ENCODE data around the gene LCE3A. TPM values are rescaled to one million over a fixed set of nuclear protein-coding genes. Genes with fewer than 3 reads are reported as not detected.

LCE3A gene
- polyA plus RNA-seq, 3 donors = not detected

GRCh38 chr1:152577168-152577567 lies 45.7 kb downstream of the LCE3A start:
- Mint-ChIP-seq H3K9me3 (peaks cover 0 to 7% (median under 1%) of the 10 kb centered on the region in 7 donors), H3K27me3 (ENCODE audit: low read depth in 3 of 3) (peaks cover 4 to 11% (median 6%) of the 10 kb centered on the region in 3 donors), H3K36me3 (no peaks in the 10 kb centered on the region), H3K4me3 (no peak overlapping the region), H3K4me1 (no peaks in the 10 kb centered on the region), H3K27ac (no peak overlapping the region)
- no peaks in the 10 kb centered on the region for H3K36me3 ChIP-seq (replicated peaks in 1 of 2; ENCODE audit: control insufficient read depth in 1 of 2, insufficient read depth in 2 of 2, low read length in 2 of 2)
- no peaks in the 10 kb centered on the region for H3K27me3 ChIP-seq (ENCODE audit: control insufficient read depth in 2 of 2, insufficient read depth in 2 of 2, low read length in 2 of 2)
- no peaks in the 10 kb centered on the region for H3K79me2 ChIP-seq (ENCODE audit: insufficient read depth, low read length)
- no peak for DNase-seq
- H2AFZ ChIP-seq (ENCODE audit: insufficient read depth, low read depth, low read length, poor library complexity, severe bottlenecking) = no peak overlapping the region
- WGBS (ENCODE audit: insufficient coverage) = no CpG with 5 or more reads among the region's 2 CpGs
- TF ChIP-seq, protein P1, sequence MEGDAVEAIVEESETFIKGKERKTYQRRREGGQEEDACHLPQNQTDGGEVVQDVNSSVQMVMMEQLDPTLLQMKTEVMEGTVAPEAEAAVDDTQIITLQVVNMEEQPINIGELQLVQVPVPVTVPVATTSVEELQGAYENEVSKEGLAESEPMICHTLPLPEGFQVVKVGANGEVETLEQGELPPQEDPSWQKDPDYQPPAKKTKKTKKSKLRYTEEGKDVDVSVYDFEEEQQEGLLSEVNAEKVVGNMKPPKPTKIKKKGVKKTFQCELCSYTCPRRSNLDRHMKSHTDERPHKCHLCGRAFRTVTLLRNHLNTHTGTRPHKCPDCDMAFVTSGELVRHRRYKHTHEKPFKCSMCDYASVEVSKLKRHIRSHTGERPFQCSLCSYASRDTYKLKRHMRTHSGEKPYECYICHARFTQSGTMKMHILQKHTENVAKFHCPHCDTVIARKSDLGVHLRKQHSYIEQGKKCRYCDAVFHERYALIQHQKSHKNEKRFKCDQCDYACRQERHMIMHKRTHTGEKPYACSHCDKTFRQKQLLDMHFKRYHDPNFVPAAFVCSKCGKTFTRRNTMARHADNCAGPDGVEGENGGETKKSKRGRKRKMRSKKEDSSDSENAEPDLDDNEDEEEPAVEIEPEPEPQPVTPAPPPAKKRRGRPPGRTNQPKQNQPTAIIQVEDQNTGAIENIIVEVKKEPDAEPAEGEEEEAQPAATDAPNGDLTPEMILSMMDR (IDR thresholded peaks at IDR 0.05) = no peak
- H4K20me1 ChIP-seq (ENCODE audit: insufficient read depth, low read length) = no peaks in the 10 kb centered on the region
- no peak overlapping the region for H3K4me3 ChIP-seq (replicated peaks in 1 of 3; ENCODE audit: low read depth in 2 of 3, low read length in 3 of 3)
- intact Hi-C loops (cut with micrococcal nuclease) = loop anchor here in 1 of 2 donors (10.0 kb wide), 1 partner anchor 48 kb away; the partner anchor contains the start of gene LCE3A
- H3K9me3 ChIP-seq (replicated peaks in 1 of 2; ENCODE audit: control insufficient read depth in 1 of 2, insufficient read depth in 1 of 2, low read length in 2 of 2) = no peaks in the 10 kb centered on the region
- H3K27ac ChIP-seq (ENCODE audit: low read depth in 1 of 2, low read length in 2 of 2) = no peak overlapping the region
- no peak overlapping the region for H3K9ac ChIP-seq (ENCODE audit: insufficient read depth, low read length, poor library complexity, severe bottlenecking)
- H3K4me1 ChIP-seq (ENCODE audit: control insufficient read depth in 1 of 2, insufficient read depth in 2 of 2, low read length in 2 of 2) = no peaks in the 10 kb centered on the region
- no peak overlapping the region for H3K4me2 ChIP-seq (replicated peaks; ENCODE audit: extremely low read depth, low read length, poor library complexity, severe bottlenecking)

Small RNAs within 50 kb of the gene (small RNA-seq; reads per million reads assigned to genes)
- gene LCE3A (ENCODE audit: insufficient read length, low read depth) (not detected), gene LCE3B (ENCODE audit: insufficient read length, low read depth) (not detected)

Other genes with a start within 250 kb of the LCE3A start
- gene CRNN, start 208.8 kb downstream of the LCE3A start, polyA plus RNA-seq = not detected
- gene LCE5A, start 112.3 kb downstream of the LCE3A start, polyA plus RNA-seq = not detected
- not detected for gene CRCT1, start 108.6 kb downstream of the LCE3A start, polyA plus RNA-seq
- not detected for gene LCE3E, start 56.3 kb downstream of the LCE3A start, polyA plus RNA-seq
- not detected for gene LCE3D, start 42.6 kb downstream of the LCE3A start, polyA plus RNA-seq
- not detected for gene LCE3C, start 22.9 kb downstream of the LCE3A start, polyA plus RNA-seq
- not detected for gene LCE3B, start 9.3 kb downstream of the LCE3A start, polyA plus RNA-seq
- gene LCE2D, start 40.3 kb upstream of the LCE3A start, polyA plus RNA-seq = not detected
- gene LCE2C, start 52.2 kb upstream of the LCE3A start, polyA plus RNA-seq = not detected
- gene LCE2B, start 63.0 kb upstream of the LCE3A start, polyA plus RNA-seq = not detected
- not detected for gene LCE2A, start 75.2 kb upstream of the LCE3A start, polyA plus RNA-seq
- not detected for gene LCE4A, start 85.1 kb upstream of the LCE3A start, polyA plus RNA-seq
- gene KPRP, start 134.9 kb upstream of the LCE3A start, polyA plus RNA-seq = not detected
- not detected for gene LCE1F, start 152.0 kb upstream of the LCE3A start, polyA plus RNA-seq
- not detected for gene LCE1E, start 163.2 kb upstream of the LCE3A start, polyA plus RNA-seq
- gene LCE1D, start 173.6 kb upstream of the LCE3A start, polyA plus RNA-seq = not detected
- gene LCE1C, start 183.5 kb upstream of the LCE3A start, polyA plus RNA-seq = not detected
- gene LCE1B, start 188.9 kb upstream of the LCE3A start, polyA plus RNA-seq = not detected
- not detected for gene LCE1A, start 204.4 kb upstream of the LCE3A start, polyA plus RNA-seq
- gene LCE6A, start 219.8 kb upstream of the LCE3A start, polyA plus RNA-seq = not detected
- gene LCE7A, start 236.9 kb upstream of the LCE3A start, polyA plus RNA-seq = not detected